ENCODE data around the gene SERINC1.

- TF ChIP-seq CTCF (IDR thresholded peaks at IDR 0.05): no peak
- no peak for TF ChIP-seq POLR2A (IDR thresholded peaks at IDR 0.05)
Measured at GRCh38 chr6:122416825-122417224, 54.8 kb downstream of the SERINC1 start.
